GM23338 (cell line): ENCODE measurements around the gene MCCC1. TPM values are rescaled to one million over a fixed set of nuclear protein-coding genes. Genes with fewer than 3 reads are reported as not detected.

Source experiments
- ATAC-seq: fragments of 200-7000 bp; cut with Tn5 transposase; 3 replicates; pipeline ENCODE4 v1.9.1; 2020
- DNase-seq: peaks from one replicate; pipeline ENCODE4 v3.0.0-alpha.2; 2015; ENCODE audit warnings: low spot score
- H2AFZ ChIP-seq: fragments of 200-600 bp; sonication (generic); 2 replicates; pipeline ENCODE4 v1.8.0; 2016; ENCODE audit warnings: antibody characterized with exemption, mild to moderate bottlenecking, moderate library complexity
- H3F3A ChIP-seq: fragments of 200-600 bp; sonication (generic); replicated peaks from 2 replicates; pipeline ENCODE4 v1.8.0; 2017; ENCODE audit warnings: antibody characterized with exemption, mixed run types, low read depth
- H3K27ac ChIP-seq: fragments of 200-600 bp; sonication (generic); 2 replicates; pipeline ENCODE4 v1.6.1; 2016; ENCODE audit warnings: low read depth
- H3K27me3 ChIP-seq: fragments of 200-600 bp; sonication (generic); 2 replicates; pipeline ENCODE4 v1.8.0; 2016; ENCODE audit warnings: mild to moderate bottlenecking, mixed run types, moderate library complexity; ENCODE audit not compliant: insufficient read depth
- H3K36me3 ChIP-seq: fragments of 200-600 bp; sonication (generic); 2 replicates; pipeline ENCODE4 v1.8.0; 2016; ENCODE audit warnings: mild to moderate bottlenecking; ENCODE audit not compliant: insufficient read depth
- H3K4me1 ChIP-seq: fragments of 200-600 bp; sonication (generic); 2 replicates; pipeline ENCODE4 v1.8.0; 2016; ENCODE audit warnings: mild to moderate bottlenecking, moderate library complexity; ENCODE audit not compliant: insufficient read depth
- H3K4me2 ChIP-seq: fragments of 200-600 bp; sonication (generic); 2 replicates; pipeline ENCODE4 v1.7.1; 2017; ENCODE audit warnings: mixed run types
- H3K4me3 ChIP-seq: fragments of 200-600 bp; sonication (generic); 2 replicates; pipeline ENCODE4 v1.6.1; 2016; ENCODE audit warnings: mixed run types
- H3K79me2 ChIP-seq: fragments of 200-600 bp; sonication (generic); replicated peaks from 2 replicates; pipeline ENCODE4 v1.8.0; 2017; ENCODE audit warnings: mild to moderate bottlenecking; ENCODE audit not compliant: insufficient read depth
- H3K9me2 ChIP-seq: fragments of 200-600 bp; sonication (generic); 2 replicates; pipeline ENCODE4 v1.8.0; 2017; ENCODE audit not compliant: insufficient read depth
- H4K20me1 ChIP-seq: fragments of 200-600 bp; sonication (generic); replicated peaks from 2 replicates; pipeline ENCODE4 v1.8.0; 2017; ENCODE audit warnings: mild to moderate bottlenecking; ENCODE audit not compliant: insufficient read depth
- H3K27ac Mint-ChIP-seq: 2 replicates; pipeline ENCODE4 v1.8.0; 2020; ENCODE audit warnings: inconsistent platforms, mild to moderate bottlenecking, moderate library complexity, mixed read lengths
- H3K27me3 Mint-ChIP-seq: 3 replicates; pipeline ENCODE4 v1.8.0; 2022; ENCODE audit warnings: low read depth, mild to moderate bottlenecking, moderate library complexity, mixed read lengths, inconsistent platforms; ENCODE audit not compliant: insufficient read depth, poor library complexity
- H3K36me3 Mint-ChIP-seq: 3 replicates; pipeline ENCODE4 v1.8.0; 2021; ENCODE audit warnings: low read depth, mild to moderate bottlenecking, inconsistent platforms, moderate library complexity, mixed read lengths
- H3K4me1 Mint-ChIP-seq: 3 replicates; pipeline ENCODE4 v1.8.0; 2020; ENCODE audit warnings: mild to moderate bottlenecking, inconsistent platforms, mixed read lengths
- H3K4me3 Mint-ChIP-seq: 3 replicates; pipeline ENCODE4 v1.8.0; 2021; ENCODE audit warnings: moderate library complexity, mild to moderate bottlenecking, inconsistent platforms, mixed read lengths
- H3K9me3 Mint-ChIP-seq: 3 replicates; pipeline ENCODE4 v1.8.0; 2020; ENCODE audit warnings: moderate library complexity, mild to moderate bottlenecking, inconsistent platforms, mixed read lengths
- EZH2phosphoT487 ChIP-seq: fragments of 200-600 bp; sonication (generic); IDR thresholded peaks from one replicate; pipeline ENCODE4 v1.8.1; 2018; ENCODE audit warnings: antibody characterized with exemption; ENCODE audit not compliant: unreplicated experiment
- ZNF114 ChIP-seq: fragments of 250-450 bp; sonication (Bioruptor Pico); IDR thresholded peaks from 2 replicates; pipeline ENCODE4 v1.5.0; 2020; ENCODE audit warnings: mild to moderate bottlenecking, moderate library complexity
- ZNF331 ChIP-seq: fragments of 250-450 bp; sonication (Bioruptor Pico); IDR thresholded peaks from 2 replicates; pipeline ENCODE4 v1.5.0; 2020; ENCODE audit warnings: low read depth, mild to moderate bottlenecking, moderate library complexity
- polyA plus RNA-seq: library from polyadenylated mRNA; unstranded; fragments of >200 nt; fragmentation: Nextera tagmentation; extraction: Ambion mirVana; gene quantifications from 2 replicates; pipeline ENCODE4 v1.2.1, GENCODE V29; 2016
- total RNA-seq: library from RNA; depleted of rRNA; stranded (reverse); fragments of >200 nt; shearing (Covaris generic); gene quantifications from 2 replicates; pipeline ENCODE4 v1.2.3, GENCODE V29; 2014
- TF ChIP-seq, protein P1 (sequence below): fragments of 250-450 bp; sonication (Bioruptor Pico); IDR thresholded peaks from 2 replicates; pipeline ENCODE4 v1.5.0; 2020; ENCODE audit warnings: mild to moderate bottlenecking, moderate library complexity
- TF ChIP-seq, protein P2 (sequence below): IDR thresholded peaks from 2 replicates; pipeline ENCODE4 v1.6.1; 2016; ENCODE audit warnings: antibody characterized with exemption

Gene MCCC1
- total and polyA plus RNA-seq, 2 experiments from 2014 or later = 20.2 to 24.2 TPM

DNA sequence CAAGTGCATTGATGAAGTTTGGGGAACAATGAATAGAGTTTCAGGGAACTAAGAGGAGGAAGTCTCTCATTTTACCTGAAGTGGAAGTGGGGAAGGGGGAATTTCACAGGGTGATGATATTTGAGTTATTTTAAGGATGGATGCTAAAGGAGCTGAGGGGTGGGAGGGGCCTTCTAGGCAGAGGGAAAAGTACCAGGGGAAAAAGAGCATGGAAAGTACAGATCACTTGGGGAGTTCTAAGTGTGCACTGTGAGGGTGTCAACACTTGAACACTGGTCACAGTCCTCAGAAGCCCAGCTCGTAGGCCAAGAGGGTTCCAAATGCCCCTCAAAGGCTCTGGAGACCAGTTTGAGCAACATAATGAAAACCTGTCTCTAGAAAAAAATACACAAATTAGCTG lies 45.1 kb upstream of the MCCC1 start:
- H3K27ac Mint-ChIP-seq = no peak overlapping the region
- no peaks in the 10 kb centered on the region; the same call in 1 of the 3 replicates for H3K4me1 Mint-ChIP-seq
- Histone ChIP-seq H3K27me3 (no peaks in the 10 kb centered on the region), H3K36me3 (no peaks in the 10 kb centered on the region), H4K20me1 (no peaks in the 10 kb centered on the region), H3K4me1 (no peaks in the 10 kb centered on the region), H3F3A (no peaks in the 10 kb centered on the region), H3K4me2 (no peak overlapping the region), H3K27ac (no peak overlapping the region), H3K9me2 (no peaks in the 10 kb centered on the region), H3K4me3 (no peak overlapping the region), H3K79me2 (no peaks in the 10 kb centered on the region), H2AFZ (no peak overlapping the region)
- DNase-seq = no peak
- no peaks in the 10 kb centered on the region for H3K27me3 Mint-ChIP-seq
- no peaks in the 10 kb centered on the region for H3K36me3 Mint-ChIP-seq
- no peaks in the 10 kb centered on the region for H3K9me3 Mint-ChIP-seq
- H3K4me3 Mint-ChIP-seq = no peak overlapping the region
- no peak for ATAC-seq
- TF ChIP-seq, protein P1, sequence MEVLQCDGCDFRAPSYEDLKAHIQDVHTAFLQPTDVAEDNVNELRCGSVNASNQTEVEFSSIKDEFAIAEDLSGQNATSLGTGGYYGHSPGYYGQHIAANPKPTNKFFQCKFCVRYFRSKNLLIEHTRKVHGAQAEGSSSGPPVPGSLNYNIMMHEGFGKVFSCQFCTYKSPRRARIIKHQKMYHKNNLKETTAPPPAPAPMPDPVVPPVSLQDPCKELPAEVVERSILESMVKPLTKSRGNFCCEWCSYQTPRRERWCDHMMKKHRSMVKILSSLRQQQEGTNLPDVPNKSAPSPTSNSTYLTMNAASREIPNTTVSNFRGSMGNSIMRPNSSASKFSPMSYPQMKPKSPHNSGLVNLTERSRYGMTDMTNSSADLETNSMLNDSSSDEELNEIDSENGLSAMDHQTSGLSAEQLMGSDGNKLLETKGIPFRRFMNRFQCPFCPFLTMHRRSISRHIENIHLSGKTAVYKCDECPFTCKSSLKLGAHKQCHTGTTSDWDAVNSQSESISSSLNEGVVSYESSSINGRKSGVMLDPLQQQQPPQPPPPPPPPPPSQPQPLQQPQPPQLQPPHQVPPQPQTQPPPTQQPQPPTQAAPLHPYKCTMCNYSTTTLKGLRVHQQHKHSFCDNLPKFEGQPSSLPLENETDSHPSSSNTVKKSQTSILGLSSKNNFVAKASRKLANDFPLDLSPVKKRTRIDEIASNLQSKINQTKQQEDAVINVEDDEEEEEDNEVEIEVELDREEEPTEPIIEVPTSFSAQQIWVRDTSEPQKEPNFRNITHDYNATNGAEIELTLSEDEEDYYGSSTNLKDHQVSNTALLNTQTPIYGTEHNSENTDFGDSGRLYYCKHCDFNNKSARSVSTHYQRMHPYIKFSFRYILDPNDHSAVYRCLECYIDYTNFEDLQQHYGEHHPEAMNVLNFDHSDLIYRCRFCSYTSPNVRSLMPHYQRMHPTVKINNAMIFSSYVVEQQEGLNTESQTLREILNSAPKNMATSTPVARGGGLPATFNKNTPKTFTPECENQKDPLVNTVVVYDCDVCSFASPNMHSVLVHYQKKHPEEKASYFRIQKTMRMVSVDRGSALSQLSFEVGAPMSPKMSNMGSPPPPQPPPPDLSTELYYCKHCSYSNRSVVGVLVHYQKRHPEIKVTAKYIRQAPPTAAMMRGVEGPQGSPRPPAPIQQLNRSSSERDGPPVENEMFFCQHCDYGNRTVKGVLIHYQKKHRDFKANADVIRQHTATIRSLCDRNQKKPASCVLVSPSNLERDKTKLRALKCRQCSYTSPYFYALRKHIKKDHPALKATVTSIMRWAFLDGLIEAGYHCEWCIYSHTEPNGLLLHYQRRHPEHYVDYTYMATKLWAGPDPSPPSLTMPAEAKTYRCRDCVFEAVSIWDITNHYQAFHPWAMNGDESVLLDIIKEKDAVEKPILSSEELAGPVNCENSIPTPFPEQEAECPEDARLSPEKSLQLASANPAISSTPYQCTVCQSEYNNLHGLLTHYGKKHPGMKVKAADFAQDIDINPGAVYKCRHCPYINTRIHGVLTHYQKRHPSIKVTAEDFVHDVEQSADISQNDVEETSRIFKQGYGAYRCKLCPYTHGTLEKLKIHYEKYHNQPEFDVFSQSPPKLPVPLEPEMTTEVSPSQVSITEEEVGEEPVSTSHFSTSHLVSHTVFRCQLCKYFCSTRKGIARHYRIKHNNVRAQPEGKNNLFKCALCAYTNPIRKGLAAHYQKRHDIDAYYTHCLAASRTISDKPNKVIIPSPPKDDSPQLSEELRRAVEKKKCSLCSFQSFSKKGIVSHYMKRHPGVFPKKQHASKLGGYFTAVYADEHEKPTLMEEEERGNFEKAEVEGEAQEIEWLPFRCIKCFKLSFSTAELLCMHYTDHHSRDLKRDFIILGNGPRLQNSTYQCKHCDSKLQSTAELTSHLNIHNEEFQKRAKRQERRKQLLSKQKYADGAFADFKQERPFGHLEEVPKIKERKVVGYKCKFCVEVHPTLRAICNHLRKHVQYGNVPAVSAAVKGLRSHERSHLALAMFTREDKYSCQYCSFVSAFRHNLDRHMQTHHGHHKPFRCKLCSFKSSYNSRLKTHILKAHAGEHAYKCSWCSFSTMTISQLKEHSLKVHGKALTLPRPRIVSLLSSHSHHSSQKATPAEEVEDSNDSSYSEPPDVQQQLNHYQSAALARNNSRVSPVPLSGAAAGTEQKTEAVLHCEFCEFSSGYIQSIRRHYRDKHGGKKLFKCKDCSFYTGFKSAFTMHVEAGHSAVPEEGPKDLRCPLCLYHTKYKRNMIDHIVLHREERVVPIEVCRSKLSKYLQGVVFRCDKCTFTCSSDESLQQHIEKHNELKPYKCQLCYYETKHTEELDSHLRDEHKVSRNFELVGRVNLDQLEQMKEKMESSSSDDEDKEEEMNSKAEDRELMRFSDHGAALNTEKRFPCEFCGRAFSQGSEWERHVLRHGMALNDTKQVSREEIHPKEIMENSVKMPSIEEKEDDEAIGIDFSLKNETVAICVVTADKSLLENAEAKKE (CRISPR knock-in tag) = no peak
- TF ChIP-seq, protein P2, sequence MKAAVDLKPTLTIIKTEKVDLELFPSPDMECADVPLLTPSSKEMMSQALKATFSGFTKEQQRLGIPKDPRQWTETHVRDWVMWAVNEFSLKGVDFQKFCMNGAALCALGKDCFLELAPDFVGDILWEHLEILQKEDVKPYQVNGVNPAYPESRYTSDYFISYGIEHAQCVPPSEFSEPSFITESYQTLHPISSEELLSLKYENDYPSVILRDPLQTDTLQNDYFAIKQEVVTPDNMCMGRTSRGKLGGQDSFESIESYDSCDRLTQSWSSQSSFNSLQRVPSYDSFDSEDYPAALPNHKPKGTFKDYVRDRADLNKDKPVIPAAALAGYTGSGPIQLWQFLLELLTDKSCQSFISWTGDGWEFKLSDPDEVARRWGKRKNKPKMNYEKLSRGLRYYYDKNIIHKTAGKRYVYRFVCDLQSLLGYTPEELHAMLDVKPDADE = no peak
- TF ChIP-seq ZNF331 (CRISPR knock-in tag) (no peak), EZH2phosphoT487 (no peak)

DNA sequence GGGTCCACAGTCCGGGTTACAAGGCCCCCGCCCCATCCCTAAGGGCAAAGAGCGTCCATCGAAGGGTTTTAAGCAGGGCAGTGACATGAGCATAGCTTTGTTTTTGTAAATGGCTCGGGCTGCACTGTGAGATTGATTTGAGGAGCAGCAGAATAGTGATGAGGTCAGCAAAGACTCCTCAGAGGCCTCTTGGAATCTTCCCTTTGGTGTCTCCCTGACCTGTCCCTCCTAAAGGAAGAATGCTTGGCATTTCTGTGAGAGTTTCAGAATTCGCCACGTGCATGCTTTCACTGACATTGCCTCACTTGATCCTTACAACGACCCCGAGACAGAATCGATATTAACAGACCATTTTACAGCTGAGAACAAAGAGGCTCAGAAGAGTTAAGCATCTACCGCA lies 42.9 kb upstream of the MCCC1 start:
- Mint-ChIP-seq H3K27me3 (peaks cover 3% of the 10 kb centered on the region), H3K36me3 (no peaks in the 10 kb centered on the region), H3K4me1 (no peaks in the 10 kb centered on the region; the same call in 1 of the 3 replicates), H3K4me3 (no peak overlapping the region), H3K9me3 (no peaks in the 10 kb centered on the region), H3K27ac (no peak overlapping the region)
- Histone ChIP-seq H3F3A (no peaks in the 10 kb centered on the region), H3K9me2 (no peaks in the 10 kb centered on the region), H3K4me2 (no peak overlapping the region), H4K20me1 (no peaks in the 10 kb centered on the region), H3K36me3 (no peaks in the 10 kb centered on the region), H3K79me2 (no peaks in the 10 kb centered on the region), H2AFZ (peak overlapping the region; percentile 35; the same call in 1 of the 2 replicates), H3K4me3 (no peak overlapping the region), H3K27me3 (no peaks in the 10 kb centered on the region), H3K4me1 (no peaks in the 10 kb centered on the region), H3K27ac (no peak overlapping the region)
- DNase-seq (peak; percentile 55), ATAC-seq (peak; percentile 30; the same call in 1 of the 3 replicates)
- TF ChIP-seq, protein P1 (CRISPR knock-in tag) = no peak
- TF ChIP-seq ZNF114 (CRISPR knock-in tag) = no peak
